Neuron (in vitro differentiated cells): ENCODE results near the gene ZNF660.
"Not testable (repeated sequence)": the region's sequence is repeated elsewhere in the genome, so short reads cannot be mapped to it uniquely, and the experiment has no call there.

Experiments
- H2AFZ ChIP-seq: one replicate; pipeline ENCODE4 v1.6.1; 2013; ENCODE audit warnings: low read depth, mild to moderate bottlenecking, inconsistent platforms, low read length, moderate library complexity
- H3K27me3 ChIP-seq: one replicate; pipeline ENCODE4 v1.6.1; 2013; ENCODE audit warnings: low read length; ENCODE audit not compliant: insufficient read depth
- H3K36me3 ChIP-seq: one replicate; pipeline ENCODE4 v1.6.1; 2013; ENCODE audit warnings: low read length; ENCODE audit not compliant: insufficient read depth
- H3K4me1 ChIP-seq: one replicate; pipeline ENCODE4 v1.6.1; 2013; ENCODE audit warnings: low read length; ENCODE audit not compliant: insufficient read depth
- H3K4me3 ChIP-seq: 2 replicates; pipeline ENCODE4 v1.5.1; 2013; ENCODE audit warnings: mild to moderate bottlenecking, low read length, moderate library complexity
- H3K9me3 ChIP-seq: one replicate; pipeline ENCODE4 v1.6.1; 2013; ENCODE audit warnings: low read length

Gene ZNF660

DNA sequence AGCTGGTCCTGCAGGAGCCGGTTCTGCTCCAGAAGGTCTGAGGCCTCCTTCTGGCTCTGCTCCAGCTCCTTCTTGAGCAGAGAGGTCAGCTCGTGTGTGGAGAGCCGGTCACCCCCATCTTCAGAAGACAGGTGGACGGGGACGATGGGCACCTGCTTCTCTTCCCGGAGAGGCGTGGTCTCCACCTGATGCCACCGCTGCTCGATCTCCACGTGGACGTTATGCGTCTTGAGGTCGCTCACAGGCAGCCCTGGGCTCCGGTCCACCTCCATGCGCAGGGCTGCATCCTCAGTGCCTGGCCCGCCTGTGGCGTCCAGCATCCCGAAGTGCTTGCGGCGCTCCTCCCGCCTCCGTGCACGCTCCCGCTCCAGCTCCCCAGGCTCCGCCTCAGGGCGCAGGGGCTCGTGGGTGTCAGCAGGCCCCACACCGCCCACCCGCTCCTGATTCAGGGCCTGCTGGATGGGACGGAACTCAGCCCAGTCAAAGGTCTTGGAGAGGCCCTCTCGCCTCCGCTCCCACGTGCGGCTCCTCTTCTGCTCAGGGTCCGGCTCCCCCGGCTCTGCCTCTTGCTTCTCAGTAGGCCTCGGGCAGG, 5.7 kb upstream of the ZNF660 start:
- not testable (repeated sequence) for H3K27me3 ChIP-seq, H2AFZ ChIP-seq, H3K4me3 ChIP-seq, H3K4me1 ChIP-seq
- peaks cover 16% of the 10 kb centered on the region for H3K36me3 ChIP-seq
- H3K9me3 ChIP-seq, result peaks cover 15% of the 10 kb centered on the region

DNA sequence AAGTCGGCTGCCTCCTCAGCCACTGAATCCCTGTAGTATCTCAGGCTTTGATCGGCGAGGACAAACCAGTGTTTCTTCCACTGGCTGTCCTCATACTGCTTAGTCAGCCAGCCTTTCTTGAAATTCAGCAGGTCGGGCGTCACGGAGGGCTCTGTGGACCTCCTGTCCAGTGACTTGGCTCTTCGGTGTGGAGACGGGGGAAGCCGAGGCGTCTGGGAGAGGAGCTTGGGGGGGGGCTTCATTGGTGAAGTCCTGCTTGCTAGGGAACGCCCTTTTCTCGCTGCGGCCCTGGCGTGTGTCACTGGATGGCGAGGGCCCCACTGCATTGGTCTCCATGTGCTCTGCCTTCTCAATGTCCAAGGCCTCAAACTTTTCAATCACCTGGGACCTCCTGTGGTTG, 5.0 kb upstream of the ZNF660 start:
- H2AFZ ChIP-seq, H3K4me3 ChIP-seq, H3K4me1 ChIP-seq, H3K27me3 ChIP-seq: not testable (repeated sequence)
- Histone ChIP-seq H3K9me3 (peaks cover 12% of the 10 kb centered on the region), H3K36me3 (peaks cover 16% of the 10 kb centered on the region)

DNA sequence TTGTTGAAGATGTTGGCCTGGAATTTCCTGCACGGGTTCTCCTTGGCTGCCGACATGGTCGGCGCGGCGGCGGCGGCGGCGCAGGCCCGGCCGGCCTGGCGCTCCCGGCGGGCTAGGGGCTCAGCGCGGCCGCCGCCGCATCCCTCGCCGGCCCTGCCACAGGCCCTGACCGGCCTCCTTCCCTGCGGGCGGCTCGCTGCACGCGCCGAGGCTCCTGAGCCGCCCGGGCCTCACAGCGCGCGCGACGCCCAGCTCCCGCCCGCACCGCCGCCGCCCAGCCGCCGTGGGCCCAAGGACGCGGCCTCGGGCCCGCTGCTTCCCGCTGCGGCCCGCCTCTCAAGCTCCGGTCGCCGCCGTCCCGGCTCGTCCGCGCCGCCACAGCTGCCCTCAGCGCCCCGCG, 3.8 kb upstream of the ZNF660 start:
- H3K36me3 ChIP-seq, result peaks cover 19% of the 10 kb centered on the region
- H3K4me1 ChIP-seq, result peaks cover 16% of the 10 kb centered on the region
- not testable (repeated sequence) for H3K4me3 ChIP-seq

DNA sequence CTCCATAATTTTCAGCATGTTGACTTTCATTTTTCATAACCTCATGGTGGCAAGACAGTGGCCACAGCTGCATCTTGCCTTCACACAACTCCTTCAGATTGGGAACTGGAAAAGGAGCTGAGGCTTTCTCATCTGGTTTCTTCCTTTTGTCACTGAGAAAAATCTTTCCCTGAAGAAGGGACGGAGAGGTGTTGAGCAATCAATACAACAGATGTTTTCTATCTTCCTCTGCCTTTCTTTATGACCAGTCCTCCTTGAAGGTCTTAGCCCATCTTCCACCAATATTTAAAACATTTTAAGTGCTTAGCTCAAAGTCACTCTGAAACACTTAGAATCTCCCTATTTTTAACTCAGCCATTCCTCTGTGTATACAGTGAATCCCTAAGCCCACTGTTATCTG, 11.9 kb downstream of the ZNF660 start:
- H3K4me1 ChIP-seq, result no peaks in the 10 kb centered on the region
- H3K27me3 ChIP-seq, result no peaks in the 10 kb centered on the region
- peaks cover 76% of the 10 kb centered on the region for H3K36me3 ChIP-seq
- no peak overlapping the region for H2AFZ ChIP-seq
- H3K9me3 ChIP-seq, result peaks cover 61% of the 10 kb centered on the region
- no peak overlapping the region for H3K4me3 ChIP-seq

More for the DNA sequence above, 3.8 kb upstream of the ZNF660 start:
- not testable (repeated sequence) for H3K27me3 ChIP-seq, H2AFZ ChIP-seq
- peaks cover 12% of the 10 kb centered on the region for H3K9me3 ChIP-seq

DNA sequence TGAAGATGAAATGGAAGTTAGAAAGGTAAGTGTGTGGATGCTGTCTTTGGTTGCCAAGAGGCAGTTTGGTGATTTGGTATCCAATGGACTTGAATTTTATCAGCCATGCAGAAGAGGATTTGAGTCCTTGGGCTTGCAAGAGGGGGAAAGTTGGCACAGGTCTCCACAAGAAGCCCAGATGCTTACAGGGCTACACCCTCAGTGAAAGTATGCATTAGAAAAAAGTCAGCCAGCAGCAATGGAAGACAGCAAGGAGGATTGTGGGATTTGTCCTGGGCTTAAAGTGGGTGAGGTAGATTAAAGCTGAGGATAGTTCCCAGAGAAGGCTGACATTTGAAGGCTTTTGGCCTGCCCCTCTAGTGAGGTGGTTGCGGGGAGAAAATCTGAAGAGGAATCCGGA, 17.0 kb downstream of the ZNF660 start:
- Histone ChIP-seq H2AFZ (no peak overlapping the region), H3K9me3 (peaks cover 28% of the 10 kb centered on the region), H3K36me3 (peaks cover 45% of the 10 kb centered on the region), H3K27me3 (no peaks in the 10 kb centered on the region), H3K4me1 (no peaks in the 10 kb centered on the region), H3K4me3 (no peak overlapping the region)

DNA sequence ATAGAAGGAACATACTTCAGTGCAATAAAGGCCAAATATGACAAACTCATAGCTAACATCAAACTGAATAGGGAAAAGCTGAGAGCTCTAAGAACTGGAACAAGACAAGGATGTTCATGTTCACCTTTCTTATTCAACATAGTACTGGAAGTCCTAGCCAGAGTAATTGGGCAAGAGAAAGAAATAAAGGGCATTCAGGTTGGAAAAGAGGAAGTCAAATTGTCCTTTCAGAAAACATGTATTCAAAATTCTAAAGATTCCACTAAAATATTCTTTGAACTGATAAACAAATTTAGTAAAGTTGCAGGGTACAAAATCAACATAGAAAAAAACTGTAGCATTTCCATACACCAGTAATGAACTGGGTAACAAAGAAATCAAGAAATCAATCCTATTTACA, 27.9 kb downstream of the ZNF660 start:
- Histone ChIP-seq H3K27me3 (no peaks in the 10 kb centered on the region), H3K4me1 (no peaks in the 10 kb centered on the region), H3K36me3 (peaks cover 9% of the 10 kb centered on the region), H2AFZ (no peak overlapping the region), H3K9me3 (peaks cover 16% of the 10 kb centered on the region), H3K4me3 (no peak overlapping the region)

DNA sequence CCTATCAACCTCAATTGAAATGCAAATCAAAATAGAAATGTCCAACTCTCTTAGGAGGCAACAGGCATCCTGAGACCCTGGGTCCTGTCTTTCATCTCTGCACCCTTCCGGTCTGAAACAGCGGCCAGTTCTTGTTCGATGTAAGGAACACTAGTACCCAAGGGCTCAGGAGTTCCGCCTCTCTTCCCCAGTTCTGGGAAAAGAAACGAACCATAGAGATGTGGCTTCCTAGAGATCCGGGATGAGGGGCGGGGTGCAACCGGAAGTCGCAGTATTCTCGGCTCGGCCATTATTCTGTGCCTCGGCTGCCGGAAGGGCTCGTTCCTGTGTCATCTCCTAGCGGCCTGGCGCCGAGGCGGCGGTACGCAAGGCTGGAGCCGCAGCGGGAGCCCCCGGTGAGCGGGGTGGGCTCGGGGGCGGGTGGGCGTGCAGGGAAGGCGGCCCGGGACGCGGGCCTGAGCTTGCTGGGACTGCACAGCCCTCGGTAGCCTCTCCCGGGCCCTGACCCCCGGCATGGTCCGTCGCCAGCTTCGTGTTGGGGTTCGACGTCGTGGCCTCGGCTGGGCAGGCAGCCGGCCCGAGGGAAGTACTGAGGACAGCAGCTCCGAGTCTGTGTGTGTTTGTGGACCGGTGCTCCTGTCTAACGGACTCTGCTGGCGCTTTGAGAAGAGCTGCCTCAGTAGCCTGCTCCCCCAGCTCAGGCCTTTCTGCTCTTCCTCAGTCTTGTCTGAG, 40.2 kb downstream of the ZNF660 start, which contains the start of gene ZNF197:
Gene ZNF197, plus strand, starts transcription at position 288 of the 732 bp plus-strand sequence. CDS start 4,119 bp downstream, outside the sequence.
- no peaks in the 10 kb centered on the region for H3K27me3 ChIP-seq
- H2AFZ ChIP-seq, result peak within 1 kb of the TSS; percentile 38
- peaks cover 17% of the 10 kb centered on the region for H3K36me3 ChIP-seq
- H3K4me1 ChIP-seq, result peaks cover 14% of the 10 kb centered on the region
- peaks cover 2% of the 10 kb centered on the region for H3K9me3 ChIP-seq
- peak within 1 kb of the TSS; percentile 81 for H3K4me3 ChIP-seq

DNA sequence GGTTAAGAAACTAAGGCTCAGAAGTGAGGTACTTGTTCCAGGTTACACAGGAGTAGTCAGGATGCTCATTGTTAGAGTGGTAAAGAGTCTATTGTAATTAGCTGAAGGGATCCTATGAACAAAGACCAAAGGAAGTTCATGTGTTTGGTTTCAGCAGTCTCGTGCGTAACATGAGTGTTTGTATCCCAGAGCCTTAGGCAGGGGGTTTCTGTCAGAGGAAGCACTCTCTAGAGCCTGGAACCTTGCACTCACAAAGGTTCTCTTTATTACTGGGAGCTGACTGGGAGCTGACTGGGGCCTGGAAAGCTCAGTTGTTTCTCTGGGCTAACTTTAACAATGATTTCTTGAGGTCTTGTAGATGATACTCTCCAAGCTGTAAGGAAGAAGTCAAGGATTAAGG, 44.0 kb downstream of the ZNF660 start:
- Histone ChIP-seq H3K4me3 (no peak overlapping the region), H3K9me3 (peaks cover 2% of the 10 kb centered on the region), H2AFZ (no peak overlapping the region), H3K27me3 (no peaks in the 10 kb centered on the region), H3K36me3 (peaks cover 46% of the 10 kb centered on the region), H3K4me1 (peaks cover 14% of the 10 kb centered on the region)

DNA sequence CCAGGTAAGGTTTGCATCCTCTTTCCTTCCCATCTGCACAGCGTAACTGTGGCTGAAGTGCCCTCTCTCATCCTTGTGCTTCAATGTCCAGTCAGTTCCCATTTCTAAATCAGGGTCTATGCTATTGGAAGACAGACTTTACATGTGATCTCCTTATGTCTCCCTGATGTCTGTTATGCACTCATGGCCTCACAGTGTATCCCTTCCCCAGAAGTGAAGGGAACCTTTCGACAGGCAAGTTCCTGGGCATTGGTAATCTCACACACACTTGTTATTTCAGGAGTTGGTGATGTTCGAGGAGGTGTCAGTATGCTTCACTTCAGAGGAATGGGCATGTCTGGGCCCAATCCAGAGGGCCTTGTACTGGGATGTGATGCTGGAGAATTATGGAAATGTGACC, 47.4 kb downstream of the ZNF660 start:
- Histone ChIP-seq H3K4me3 (no peak overlapping the region), H3K27me3 (no peaks in the 10 kb centered on the region), H3K9me3 (peaks cover 6% of the 10 kb centered on the region), H2AFZ (no peak overlapping the region), H3K36me3 (peaks cover 72% of the 10 kb centered on the region), H3K4me1 (no peaks in the 10 kb centered on the region)

DNA sequence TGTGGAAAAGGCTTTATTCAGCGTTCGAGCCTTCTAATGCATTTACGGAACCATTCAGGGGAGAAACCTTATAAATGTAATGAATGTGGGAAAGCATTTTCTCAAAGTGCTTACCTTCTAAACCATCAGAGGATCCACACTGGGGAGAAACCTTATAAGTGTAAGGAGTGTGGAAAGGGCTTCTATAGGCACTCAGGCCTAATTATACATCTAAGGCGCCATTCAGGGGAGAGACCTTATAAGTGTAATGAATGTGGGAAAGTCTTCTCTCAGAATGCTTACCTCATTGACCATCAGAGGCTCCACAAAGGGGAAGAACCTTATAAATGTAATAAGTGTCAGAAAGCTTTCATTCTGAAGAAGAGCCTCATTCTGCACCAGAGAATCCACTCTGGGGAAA, 57.6 kb downstream of the ZNF660 start:
- no peak overlapping the region for H2AFZ ChIP-seq
- peaks cover 62% of the 10 kb centered on the region for H3K36me3 ChIP-seq
- H3K4me3 ChIP-seq, result no peak overlapping the region
- H3K27me3 ChIP-seq, result no peaks in the 10 kb centered on the region
- no peaks in the 10 kb centered on the region for H3K4me1 ChIP-seq
- peaks cover 32% of the 10 kb centered on the region for H3K9me3 ChIP-seq

DNA sequence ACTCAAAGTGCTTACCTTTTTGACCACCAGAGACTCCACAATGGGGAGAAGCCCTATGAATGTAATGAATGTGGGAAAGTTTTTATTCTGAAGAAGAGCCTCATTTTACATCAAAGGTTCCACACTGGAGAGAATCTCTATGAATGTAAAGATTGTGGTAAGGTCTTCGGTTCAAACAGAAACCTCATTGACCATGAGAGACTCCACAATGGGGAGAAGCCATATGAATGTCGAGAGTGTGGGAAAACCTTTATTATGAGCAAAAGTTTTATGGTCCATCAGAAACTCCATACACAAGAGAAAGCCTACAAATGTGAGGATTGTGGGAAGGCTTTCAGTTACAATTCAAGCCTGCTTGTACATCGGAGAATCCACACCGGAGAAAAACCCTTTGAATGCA, 58.3 kb downstream of the ZNF660 start:
- Histone ChIP-seq H3K27me3 (no peaks in the 10 kb centered on the region), H3K9me3 (peaks cover 32% of the 10 kb centered on the region), H3K4me3 (no peak overlapping the region), H3K4me1 (peaks cover 3% of the 10 kb centered on the region), H3K36me3 (peaks cover 58% of the 10 kb centered on the region), H2AFZ (no peak overlapping the region)

DNA sequence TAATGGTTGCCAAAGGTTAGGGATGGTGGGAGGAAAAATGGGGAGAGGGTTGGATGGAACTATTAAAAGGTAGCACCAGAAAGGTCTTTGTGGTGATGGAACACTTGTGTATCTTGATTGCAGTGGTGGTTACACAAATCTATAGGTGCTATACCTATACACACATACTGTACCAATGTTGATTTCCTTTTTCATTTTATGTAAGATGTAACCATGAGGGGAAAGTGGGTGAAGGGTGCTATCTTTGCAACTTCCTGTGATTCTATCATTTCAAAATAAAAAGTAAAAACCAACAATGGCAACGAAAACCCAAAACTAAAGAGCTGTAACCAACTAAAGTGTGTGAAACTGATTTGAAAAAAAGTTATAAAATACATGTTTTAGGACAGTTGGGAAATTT, 63.0 kb downstream of the ZNF660 start:
- Histone ChIP-seq H3K4me3 (peak overlapping the region; percentile 87), H3K4me1 (peaks cover 6% of the 10 kb centered on the region), H2AFZ (no peak overlapping the region), H3K27me3 (no peaks in the 10 kb centered on the region), H3K36me3 (peaks cover 43% of the 10 kb centered on the region), H3K9me3 (peaks cover 10% of the 10 kb centered on the region)

DNA sequence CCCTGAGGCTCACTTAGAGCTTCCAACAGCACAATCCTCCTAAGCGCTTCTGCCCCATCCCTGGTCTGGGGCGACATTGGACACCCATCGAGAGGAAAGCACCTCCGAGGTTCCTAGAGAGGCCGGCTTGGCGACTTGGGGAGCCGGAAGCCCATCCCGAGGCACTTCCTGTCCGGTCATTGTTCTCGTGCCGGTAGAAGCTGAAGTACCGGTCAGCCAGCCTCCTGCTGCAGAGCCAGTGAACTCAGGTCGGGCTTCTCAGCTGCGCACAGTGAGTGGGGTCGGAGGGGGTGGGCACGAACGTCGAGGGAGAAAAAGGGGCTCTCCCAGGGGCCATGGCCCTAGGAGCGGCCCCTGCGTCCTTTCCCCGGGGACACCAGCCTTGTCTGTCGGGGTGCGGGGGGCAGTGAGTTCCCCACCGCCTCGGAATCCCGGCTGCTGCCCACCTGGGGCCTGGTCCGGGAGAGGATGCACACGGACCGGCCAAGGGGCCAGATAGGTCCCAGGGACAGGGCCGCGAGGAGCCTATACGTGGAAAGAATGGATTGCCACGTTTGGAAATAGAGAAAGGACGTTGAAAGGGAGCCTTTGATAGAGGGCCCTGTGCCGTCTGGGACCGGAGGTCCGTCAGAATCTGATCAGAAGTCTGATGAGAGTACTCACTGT, 63.9 kb downstream of the ZNF660 start, which contains the start of gene ZNF35:
Gene ZNF35, plus strand, starts transcription at position 169 of the 666 bp plus-strand sequence. CDS start 2,336 bp downstream, outside the sequence.
- Histone ChIP-seq H2AFZ (peak within 1 kb of the TSS; percentile 55), H3K27me3 (no peaks in the 10 kb centered on the region), H3K4me1 (peaks cover 6% of the 10 kb centered on the region), H3K9me3 (peaks cover 8% of the 10 kb centered on the region), H3K36me3 (peaks cover 43% of the 10 kb centered on the region), H3K4me3 (peak within 1 kb of the TSS; percentile 87)
